HG02852 (cell line): ENCODE measurements around the gene OR2T10.
A peak's percentile ranks its signal among the peaks of the same experiment; 100 is the strongest.
"Not testable (repeated sequence)": the region's sequence is repeated elsewhere in the genome, so short reads cannot be mapped to it uniquely, and the experiment has no call there.

Experiments used
- ATAC-seq: cut with Tn5 transposase; IDR thresholded peaks from one replicate; pipeline ENCODE4 v1.9.1; 2021; ENCODE audit warnings: mild to moderate bottlenecking, moderate library complexity; ENCODE audit not compliant: unreplicated experiment

Gene OR2T10

DNA sequence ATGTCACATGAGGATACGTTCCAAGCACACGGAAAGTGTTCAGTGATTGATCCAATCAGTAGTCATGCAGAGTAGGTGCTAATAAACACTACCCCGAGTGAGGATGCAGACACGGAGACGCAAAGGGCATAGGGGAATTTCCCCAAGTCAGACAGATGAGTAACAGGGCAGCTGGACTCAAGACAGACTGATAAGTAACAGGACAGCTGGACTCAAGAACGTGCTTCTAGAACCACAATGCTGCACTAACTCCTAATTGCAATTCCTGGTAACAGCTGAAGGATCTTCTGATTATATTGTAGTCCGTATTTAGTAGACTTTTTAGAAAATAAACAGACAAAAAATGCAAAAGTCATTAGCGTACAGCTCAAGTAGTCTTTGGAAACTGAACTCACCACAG, 1.9 kb upstream of the OR2T10 start:
- ATAC-seq = no peak

DNA sequence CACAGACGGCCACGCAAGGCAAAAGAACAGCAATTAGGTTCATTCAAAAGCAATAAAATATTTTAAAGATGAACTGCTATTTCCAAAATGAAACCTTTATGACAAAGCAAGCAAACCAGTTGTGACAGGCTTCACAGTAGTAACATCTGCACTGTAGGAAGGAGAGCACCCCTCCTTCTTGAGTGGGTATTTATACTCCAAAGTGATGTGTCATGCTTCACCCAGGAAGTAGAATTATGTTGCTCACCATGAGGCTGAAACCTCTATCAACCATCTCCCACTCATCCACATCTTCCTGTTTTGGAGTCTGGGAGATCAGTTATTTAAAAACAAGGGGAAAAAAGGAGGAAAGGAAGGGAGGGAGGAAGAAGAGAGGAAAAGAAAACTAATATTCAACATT, 885 bp downstream of the OR2T10 start:
- ATAC-seq = no peak

DNA sequence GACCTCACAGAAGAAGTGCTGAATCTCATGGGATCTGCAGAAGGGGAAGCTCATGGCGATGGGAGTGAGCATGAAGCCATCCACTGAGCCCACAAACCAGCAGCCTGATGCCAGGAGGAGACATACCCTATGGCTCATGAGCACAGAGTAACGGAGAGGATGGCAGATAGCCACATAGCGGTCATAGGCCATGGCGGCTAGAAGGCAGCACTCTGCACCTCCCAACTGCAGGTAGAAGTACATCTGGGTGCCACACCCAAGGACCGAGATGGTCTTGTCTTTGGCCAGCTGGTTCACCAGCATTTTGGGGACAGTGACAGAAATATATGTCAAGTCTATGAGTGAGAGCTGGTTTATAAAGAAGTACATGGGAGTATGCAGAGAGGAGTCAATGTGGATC, 4.3 kb downstream of the OR2T10 start:
- ATAC-seq = no peak

DNA sequence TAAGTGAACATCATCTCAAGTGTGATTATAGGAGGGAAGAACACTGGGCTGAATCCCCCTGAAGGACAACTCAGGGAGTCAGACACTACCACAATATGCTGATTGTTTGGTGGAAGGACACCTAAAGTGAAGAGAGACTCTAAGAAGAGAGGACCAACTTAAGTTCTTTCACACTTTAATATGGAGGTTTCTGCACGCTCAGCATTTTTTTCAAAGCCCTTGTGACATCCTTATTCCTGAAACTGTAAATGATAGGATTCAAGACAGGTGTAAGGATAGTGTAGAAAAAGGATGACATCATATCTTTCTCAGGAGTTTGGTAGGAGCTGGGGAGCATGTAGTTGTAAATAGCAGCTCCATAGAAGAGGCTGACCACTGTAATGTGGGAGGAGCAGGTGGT, 4.8 kb downstream of the OR2T10 start:
- no peak for ATAC-seq

DNA sequence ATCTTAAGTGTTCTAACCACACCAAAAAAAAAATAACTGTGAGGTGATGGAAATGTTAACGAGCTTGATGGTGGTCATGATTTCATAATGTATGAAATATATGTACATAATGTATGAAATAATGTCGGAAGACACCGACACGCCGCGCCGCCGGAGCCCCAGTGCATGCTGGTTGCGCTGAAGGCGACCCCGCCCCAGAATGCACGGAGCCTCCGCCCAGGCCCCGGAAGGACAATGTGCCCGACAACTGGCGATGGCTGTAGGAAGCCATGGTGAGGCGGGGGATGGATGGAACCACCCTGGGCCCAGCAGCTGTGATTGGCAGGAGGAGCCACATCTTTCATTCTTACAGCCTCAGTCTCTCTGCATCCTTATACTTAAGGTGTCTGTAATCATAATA, 7.4 kb downstream of the OR2T10 start:
- no peak for ATAC-seq

DNA sequence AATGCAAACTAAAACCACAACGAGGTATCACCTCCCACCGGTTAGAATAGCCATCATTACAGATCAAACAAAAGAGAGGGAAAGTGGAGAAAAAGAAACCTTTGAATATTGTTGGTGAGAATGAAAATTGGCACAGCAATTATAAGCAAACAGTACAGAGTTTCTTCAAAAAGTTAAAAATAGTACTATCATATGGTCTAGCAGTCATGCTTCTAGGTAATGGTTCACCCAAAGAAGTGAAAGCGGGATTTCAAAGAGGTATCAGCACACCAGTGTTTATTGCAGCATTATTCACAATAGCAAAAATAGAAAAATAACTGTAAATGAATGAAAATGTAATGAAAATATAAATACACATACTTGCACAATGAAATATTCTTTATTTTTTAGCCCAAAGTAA, 8.2 kb downstream of the OR2T10 start:
- no peak for ATAC-seq

DNA sequence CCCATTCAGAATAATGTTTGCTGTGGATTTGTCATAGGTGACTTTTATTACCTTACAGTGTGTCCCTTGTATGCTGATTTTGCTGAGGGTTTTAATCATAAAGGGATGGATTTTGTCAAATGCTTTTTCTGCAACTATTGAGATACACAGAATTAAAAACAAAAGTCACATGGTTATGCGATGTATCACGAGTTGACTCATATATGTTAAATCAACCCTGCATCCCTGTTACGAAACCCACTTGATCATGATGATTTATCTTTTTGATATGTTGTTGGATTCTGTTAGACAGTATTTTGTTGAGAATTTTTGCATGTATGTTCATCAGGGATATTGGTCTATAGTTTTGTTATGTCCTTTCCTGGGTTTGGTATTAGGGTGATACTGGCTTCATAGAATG, 12.2 kb downstream of the OR2T10 start:
- no peak for ATAC-seq

DNA sequence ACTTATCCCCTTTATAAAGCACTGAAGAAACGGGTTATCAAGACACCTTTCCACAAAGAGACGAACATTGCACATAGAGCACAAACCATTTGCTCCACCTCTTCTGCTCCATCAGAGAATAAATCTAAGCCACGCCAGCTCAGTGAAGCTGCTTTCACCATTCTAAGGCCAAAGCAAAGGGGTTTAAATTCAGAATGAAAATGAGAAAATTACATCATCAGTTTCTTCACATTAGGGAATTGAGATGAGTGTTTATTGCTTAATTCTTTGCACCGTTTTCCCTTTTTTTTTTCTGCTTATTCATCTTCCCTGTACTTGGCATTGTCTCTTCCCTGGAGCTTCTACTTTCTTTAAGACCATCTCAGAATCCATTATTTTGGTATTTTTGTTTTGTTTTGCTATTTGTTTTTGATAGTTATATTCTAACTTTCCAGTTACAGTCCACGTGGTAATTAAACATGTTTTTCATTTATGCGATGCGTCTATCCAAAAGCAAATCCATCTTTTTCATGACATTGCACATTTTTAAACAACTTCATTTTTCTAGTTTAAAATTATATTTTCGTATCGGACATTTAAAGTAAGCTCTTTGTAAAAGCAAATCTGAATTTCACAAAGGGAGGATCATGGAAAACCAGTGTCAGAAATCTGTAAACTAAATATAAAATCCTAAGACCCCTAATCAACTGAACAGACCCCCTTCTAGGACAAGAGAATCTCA, 21.1 kb downstream of the OR2T10 start:
- ATAC-seq = no peak

DNA sequence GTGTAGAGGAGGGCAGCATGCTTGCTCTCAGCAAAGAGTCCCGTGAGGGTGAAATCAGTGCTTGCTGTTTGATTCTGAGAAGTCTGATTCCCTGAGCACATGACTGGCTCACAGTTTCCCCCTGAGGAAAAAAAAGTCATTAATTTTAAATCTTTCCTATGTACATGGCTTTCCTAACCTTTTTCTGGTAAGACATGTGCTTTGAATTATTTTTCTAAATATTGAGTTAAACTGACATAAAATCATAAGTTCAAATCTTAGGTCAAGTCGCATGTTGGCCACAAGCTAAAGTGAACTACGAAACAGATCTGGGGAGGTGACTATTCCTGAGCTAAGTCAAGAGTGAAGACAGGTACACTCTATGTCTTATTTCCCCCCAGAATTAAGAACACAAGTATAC, 22.8 kb downstream of the OR2T10 start, which contains the start of gene OR2T34:
OR2T34 (minus strand) TSS at position 101 of the 400 bp plus-strand sequence; CDS start at position 101, 0 bp downstream.
- ATAC-seq = not testable (repeated sequence)

DNA sequence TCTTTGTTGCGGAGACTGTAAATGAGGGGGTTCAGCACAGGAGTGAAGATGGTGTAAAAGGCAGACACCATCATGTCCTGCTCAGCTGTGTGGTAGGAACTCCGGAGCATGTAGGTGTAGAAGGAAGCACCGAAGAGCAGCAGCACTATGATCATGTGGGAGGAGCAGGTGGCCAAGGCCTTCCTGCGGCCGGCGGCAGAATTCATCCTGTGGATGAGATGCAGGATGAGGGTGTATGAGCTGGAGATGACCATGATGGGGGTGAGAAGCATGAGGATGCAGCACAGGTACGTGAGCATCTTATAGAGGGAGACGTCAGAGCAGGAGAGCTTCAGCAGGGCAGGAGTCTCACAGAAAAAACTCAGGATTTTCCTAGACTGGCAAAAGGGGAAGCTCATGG, 23.6 kb downstream of the OR2T10 start:
- not testable (repeated sequence) for ATAC-seq

DNA sequence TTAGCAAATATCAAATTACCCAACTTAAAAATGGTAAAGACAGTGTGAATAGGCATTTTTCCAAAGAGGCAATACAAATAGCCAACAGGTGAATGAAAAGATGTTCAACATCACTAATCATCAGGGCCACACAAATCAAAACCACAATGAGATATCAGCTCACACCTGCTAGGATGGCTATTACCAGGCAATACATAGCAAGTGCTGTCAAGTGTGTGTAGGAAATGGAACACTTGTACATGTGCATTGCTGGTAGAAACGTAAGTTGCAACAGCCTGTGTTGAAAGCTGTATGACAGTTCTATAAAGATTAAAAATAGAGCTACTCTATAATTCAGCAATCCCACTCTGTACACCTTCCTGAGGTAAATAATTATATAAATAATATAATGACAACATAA, 25.5 kb downstream of the OR2T10 start:
- ATAC-seq = peak; percentile 96

DNA sequence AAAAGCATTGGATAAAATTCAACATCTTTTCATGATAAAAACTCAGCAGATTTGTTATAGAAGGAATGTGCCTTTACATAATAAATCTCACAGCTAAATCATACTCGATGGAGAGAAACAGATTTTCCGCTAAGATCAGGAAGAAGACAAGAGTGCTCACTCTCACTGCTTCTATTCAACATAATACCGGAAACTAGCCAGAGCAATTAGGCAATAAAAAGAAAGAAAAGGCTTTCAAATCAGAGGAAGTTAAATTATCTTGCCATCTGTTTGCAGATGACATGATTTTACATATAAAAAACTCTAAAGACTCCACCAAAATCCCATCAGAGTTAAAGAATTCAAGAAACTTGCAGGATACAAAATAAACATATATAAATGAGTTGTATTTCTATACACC, 26.7 kb downstream of the OR2T10 start:
- ATAC-seq = not testable (repeated sequence)

DNA sequence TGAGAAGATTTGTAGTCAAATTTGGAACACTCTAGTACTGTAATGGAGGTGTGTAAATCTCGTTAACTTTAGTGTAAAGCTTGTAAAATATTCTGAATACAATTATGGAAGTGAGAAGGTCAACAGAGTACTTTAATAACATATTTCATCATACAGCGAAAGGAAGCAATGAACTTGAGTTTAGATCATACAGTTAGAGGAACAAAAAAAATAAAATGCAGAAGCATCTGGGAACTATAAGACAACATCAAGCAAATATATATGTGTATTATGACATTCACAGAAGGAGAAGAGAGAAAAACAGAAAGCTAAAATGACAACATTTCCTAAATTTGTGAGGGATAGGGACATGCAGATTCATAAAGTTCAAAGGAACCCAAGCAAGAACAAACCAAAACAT, 28.5 kb downstream of the OR2T10 start:
- not testable (repeated sequence) for ATAC-seq

DNA sequence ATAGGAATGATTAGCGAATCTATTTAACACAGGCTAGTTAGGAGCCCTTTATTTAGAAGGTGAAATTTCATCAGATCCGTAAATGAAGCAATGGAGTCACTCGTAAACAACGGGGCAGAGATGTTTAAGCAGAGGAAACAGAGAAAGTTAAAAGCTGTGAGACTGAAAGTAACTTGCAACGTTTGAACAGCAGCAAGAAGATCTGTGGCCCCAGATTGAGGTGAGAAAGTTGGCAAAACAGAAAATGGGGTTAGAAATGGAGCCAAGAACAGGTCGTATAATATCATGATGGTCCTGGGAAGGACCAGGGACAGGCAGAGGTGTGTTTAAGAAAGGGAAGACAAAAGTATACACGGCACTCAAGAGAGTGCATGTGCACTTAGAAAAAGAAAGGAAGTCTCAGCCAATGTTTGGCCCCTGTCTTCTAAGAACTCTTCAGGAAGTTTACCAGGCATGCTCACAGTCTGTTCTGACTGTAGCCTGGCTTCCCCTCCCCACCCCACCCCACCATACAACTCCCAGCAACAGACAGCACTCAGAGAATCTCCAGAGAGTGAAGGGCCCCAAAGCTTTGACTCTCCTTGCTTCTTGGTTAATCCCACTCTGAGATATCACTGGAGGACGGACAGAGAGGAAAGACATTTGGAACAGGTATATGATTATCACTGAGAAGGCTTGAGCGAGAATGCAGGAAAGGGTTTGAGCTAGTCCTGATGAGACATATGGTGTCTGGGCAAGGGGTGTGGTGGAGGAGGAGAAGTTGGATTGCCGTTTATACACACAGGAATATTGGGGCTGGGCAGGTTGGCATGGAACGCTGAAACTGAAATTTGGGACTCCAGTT, 31.7 kb downstream of the OR2T10 start:
- peak; percentile 80 for ATAC-seq

DNA sequence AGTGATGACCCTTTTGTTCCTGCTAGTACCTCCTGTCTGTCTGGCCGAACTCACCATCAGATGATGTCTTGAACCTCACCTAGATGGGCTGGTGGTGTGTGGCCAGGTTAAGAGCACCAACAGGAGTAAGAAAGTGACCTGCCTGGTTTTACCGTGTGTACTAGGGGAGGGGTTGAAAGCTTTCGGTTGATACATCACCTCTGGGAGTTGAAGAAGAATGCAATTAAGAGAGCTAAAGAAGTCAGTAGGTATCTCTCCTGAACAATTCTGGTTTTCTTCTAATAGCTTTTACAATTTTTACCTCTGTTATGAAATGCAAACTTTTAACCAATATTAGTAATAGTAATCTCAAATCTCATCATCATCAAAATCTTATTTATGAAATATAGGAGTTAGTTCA, 34.8 kb downstream of the OR2T10 start, which contains the start of gene OR2T29:
OR2T29 (minus strand) TSS at position 101 of the 400 bp plus-strand sequence. CDS start 3,281 bp downstream, outside the sequence.
- not testable (repeated sequence) for ATAC-seq

DNA sequence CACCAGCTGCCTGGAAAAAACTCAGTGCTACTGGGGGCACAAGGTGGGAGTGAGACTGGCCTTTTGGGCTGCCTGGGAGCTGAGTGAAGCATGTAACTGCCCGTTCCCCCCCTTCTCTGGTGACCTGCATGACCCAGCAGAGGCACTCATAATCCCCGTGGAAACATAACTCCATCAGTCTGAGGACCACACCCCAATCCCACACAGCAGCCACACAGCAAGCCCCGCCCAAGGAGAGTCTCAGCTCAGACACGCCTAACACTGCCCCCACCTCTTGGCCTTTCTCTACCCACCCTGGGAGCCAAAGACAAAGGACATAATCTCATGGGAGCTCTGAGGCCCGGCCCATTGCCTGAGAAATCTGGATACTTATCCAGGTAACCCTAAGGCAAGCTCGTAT, 46.5 kb downstream of the OR2T10 start:
- ATAC-seq = not testable (repeated sequence)

DNA sequence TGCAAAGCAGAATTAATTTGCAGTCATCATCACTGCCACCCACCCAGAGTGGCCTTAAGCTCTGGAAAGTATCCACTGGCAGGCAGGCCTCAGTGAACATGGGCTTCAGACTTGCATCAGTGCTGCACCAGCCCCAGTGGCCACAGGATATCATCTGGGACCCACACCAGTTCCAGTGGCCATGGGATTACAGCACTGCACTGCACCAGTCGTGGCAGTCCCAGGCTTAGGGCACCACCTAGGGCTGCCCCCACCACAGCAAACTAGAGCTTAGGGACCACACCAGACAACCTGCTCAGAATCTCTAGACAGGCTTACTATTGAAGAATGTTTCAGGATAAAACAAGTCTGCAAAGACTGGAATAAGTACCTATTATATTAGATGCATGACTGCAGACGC, 50.1 kb downstream of the OR2T10 start:
- not testable (repeated sequence) for ATAC-seq
